BLaER1 (cell line): Measurements from ENCODE around the gene NR1H4.
"Not testable (repeated sequence)": the region's sequence is repeated elsewhere in the genome, so short reads cannot be mapped to it uniquely, and the experiment has no call there.

ENCODE experiments used
- H3K27ac ChIP-seq: shearing (Covaris generic); formaldehyde crosslinking; 2 replicates; pipeline ENCODE4 v1.8.1; 2022
- H3K27me3 ChIP-seq: shearing (Covaris generic); formaldehyde crosslinking; 2 replicates; pipeline ENCODE4 v1.8.1; 2022
- H3K36me3 ChIP-seq: shearing (Covaris generic); formaldehyde crosslinking; 2 replicates; pipeline ENCODE4 v1.8.1; 2022
- H3K4me1 ChIP-seq: shearing (Covaris generic); formaldehyde crosslinking; 2 replicates; pipeline ENCODE4 v1.8.1; 2022
- H3K4me2 ChIP-seq: shearing (Covaris generic); formaldehyde crosslinking; 2 replicates; pipeline ENCODE4 v1.8.1; 2022
- H3K4me3 ChIP-seq: shearing (Covaris generic); formaldehyde crosslinking; 2 replicates; pipeline ENCODE4 v1.8.1; 2022
- H3K9ac ChIP-seq: shearing (Covaris generic); formaldehyde crosslinking; 2 replicates; pipeline ENCODE4 v1.8.1; 2022
- H3K9me3 ChIP-seq: shearing (Covaris generic); formaldehyde crosslinking; 2 replicates; pipeline ENCODE4 v1.8.1; 2022
- H4K20me1 ChIP-seq: shearing (Covaris generic); formaldehyde crosslinking; 2 replicates; pipeline ENCODE4 v1.8.1; 2022
- Cebpa-rat ChIP-seq: shearing (Covaris generic); IDR thresholded peaks from 2 replicates; pipeline ENCODE4 v1.8.1; 2022

Gene NR1H4

GRCh38 chr12:100489251-100489820 lies 15.7 kb downstream of the NR1H4 start:
- no peak for TF ChIP-seq Cebpa-rat
- no peak overlapping the region for H3K4me2 ChIP-seq
- H3K4me1 ChIP-seq, result peaks cover 4% of the 10 kb centered on the region
- H3K9ac ChIP-seq, result no peak overlapping the region
- H3K27ac ChIP-seq, result no peak overlapping the region
- H3K4me3 ChIP-seq, result no peak overlapping the region
- H3K9me3 ChIP-seq, result no peaks in the 10 kb centered on the region
- H3K27me3 ChIP-seq, result no peaks in the 10 kb centered on the region
- no peaks in the 10 kb centered on the region for H4K20me1 ChIP-seq
- H3K36me3 ChIP-seq, result no peaks in the 10 kb centered on the region

- Histone ChIP-seq H3K27me3 (no peaks in the 10 kb centered on the region), H3K9ac (no peak overlapping the region), H3K4me2 (no peak overlapping the region), H3K9me3 (no peaks in the 10 kb centered on the region), H3K36me3 (no peaks in the 10 kb centered on the region), H3K27ac (no peak overlapping the region), H3K4me3 (no peak overlapping the region), H4K20me1 (no peaks in the 10 kb centered on the region), H3K4me1 (no peaks in the 10 kb centered on the region)
- TF ChIP-seq Cebpa-rat, result no peak
Measured at GRCh38 chr12:100490056-100490455, 16.4 kb downstream of the NR1H4 start.

GRCh38 chr12:100491104-100491503 lies 17.4 kb downstream of the NR1H4 start:
- no peak overlapping the region for H3K9ac ChIP-seq
- H3K4me2 ChIP-seq, result no peak overlapping the region
- no peak overlapping the region for H3K4me3 ChIP-seq
- no peak overlapping the region for H3K27ac ChIP-seq
- no peak for TF ChIP-seq Cebpa-rat
- no peaks in the 10 kb centered on the region for H3K4me1 ChIP-seq
- H4K20me1 ChIP-seq, result no peaks in the 10 kb centered on the region
- H3K27me3 ChIP-seq, result no peaks in the 10 kb centered on the region
- no peaks in the 10 kb centered on the region for H3K9me3 ChIP-seq
- H3K36me3 ChIP-seq, result no peaks in the 10 kb centered on the region

GRCh38 chr12:100493396-100494012 lies 19.8 kb downstream of the NR1H4 start:
- H3K36me3 ChIP-seq, result no peaks in the 10 kb centered on the region
- no peak overlapping the region for H3K4me3 ChIP-seq
- no peak overlapping the region for H3K27ac ChIP-seq

GRCh38 chr12:100494026-100494425 lies 20.4 kb downstream of the NR1H4 start:
- Histone ChIP-seq H3K36me3 (no peaks in the 10 kb centered on the region), H3K4me3 (no peak overlapping the region), H3K4me1 (no peaks in the 10 kb centered on the region), H3K9me3 (no peaks in the 10 kb centered on the region), H3K27me3 (no peaks in the 10 kb centered on the region), H4K20me1 (no peaks in the 10 kb centered on the region), H3K27ac (no peak overlapping the region), H3K4me2 (no peak overlapping the region), H3K9ac (no peak overlapping the region)
- TF ChIP-seq Cebpa-rat, result no peak

More at GRCh38 chr12:100493396-100494012, 19.8 kb downstream of the NR1H4 start:
- Histone ChIP-seq H3K27me3 (no peaks in the 10 kb centered on the region), H3K4me1 (no peaks in the 10 kb centered on the region), H3K9ac (no peak overlapping the region), H3K9me3 (no peaks in the 10 kb centered on the region), H3K4me2 (no peak overlapping the region), H4K20me1 (no peaks in the 10 kb centered on the region)
- no peak for TF ChIP-seq Cebpa-rat

GRCh38 chr12:100494538-100494937 lies 20.9 kb downstream of the NR1H4 start:
- Histone ChIP-seq H3K9ac (no peak overlapping the region), H3K4me2 (no peak overlapping the region), H3K36me3 (no peaks in the 10 kb centered on the region), H4K20me1 (no peaks in the 10 kb centered on the region), H3K27me3 (no peaks in the 10 kb centered on the region), H3K4me1 (no peaks in the 10 kb centered on the region), H3K27ac (no peak overlapping the region), H3K4me3 (no peak overlapping the region), H3K9me3 (no peaks in the 10 kb centered on the region)
- no peak for TF ChIP-seq Cebpa-rat

GRCh38 chr12:100497105-100497795 lies 23.6 kb downstream of the NR1H4 start:
- H3K27ac ChIP-seq, result no peak overlapping the region
- no peaks in the 10 kb centered on the region for H3K27me3 ChIP-seq
- H3K9me3 ChIP-seq, result no peaks in the 10 kb centered on the region
- no peaks in the 10 kb centered on the region for H3K36me3 ChIP-seq
- H3K4me2 ChIP-seq, result no peak overlapping the region
- H3K4me3 ChIP-seq, result no peak overlapping the region
- H3K9ac ChIP-seq, result no peak overlapping the region
- TF ChIP-seq Cebpa-rat, result no peak
- H4K20me1 ChIP-seq, result no peaks in the 10 kb centered on the region
- no peaks in the 10 kb centered on the region for H3K4me1 ChIP-seq

GRCh38 chr12:100498141-100498540 lies 24.5 kb downstream of the NR1H4 start:
- TF ChIP-seq Cebpa-rat, result no peak
- no peak overlapping the region for H3K4me3 ChIP-seq
- H4K20me1 ChIP-seq, result no peaks in the 10 kb centered on the region
- H3K27ac ChIP-seq, result no peak overlapping the region
- H3K27me3 ChIP-seq, result no peaks in the 10 kb centered on the region
- no peaks in the 10 kb centered on the region for H3K36me3 ChIP-seq
- H3K9ac ChIP-seq, result no peak overlapping the region
- no peaks in the 10 kb centered on the region for H3K4me1 ChIP-seq
- H3K9me3 ChIP-seq, result no peaks in the 10 kb centered on the region
- H3K4me2 ChIP-seq, result no peak overlapping the region

- H3K27me3 ChIP-seq, result no peaks in the 10 kb centered on the region
- no peak for TF ChIP-seq Cebpa-rat
- no peak overlapping the region for H3K9ac ChIP-seq
Measured at GRCh38 chr12:100499416-100499815, 25.8 kb downstream of the NR1H4 start.

GRCh38 chr12:100502718-100503117 lies 29.1 kb downstream of the NR1H4 start:
- not testable (repeated sequence) for H3K4me2 ChIP-seq, H3K9me3 ChIP-seq, H3K27ac ChIP-seq, H4K20me1 ChIP-seq, H3K36me3 ChIP-seq, H3K27me3 ChIP-seq, H3K4me3 ChIP-seq, H3K4me1 ChIP-seq, H3K9ac ChIP-seq

More at GRCh38 chr12:100499416-100499815, 25.8 kb downstream of the NR1H4 start:
- no peak overlapping the region for H3K4me2 ChIP-seq
- H3K27ac ChIP-seq, result no peak overlapping the region
- no peak overlapping the region for H3K4me3 ChIP-seq
- no peaks in the 10 kb centered on the region for H3K36me3 ChIP-seq
- no peaks in the 10 kb centered on the region for H4K20me1 ChIP-seq
- no peaks in the 10 kb centered on the region for H3K4me1 ChIP-seq
- H3K9me3 ChIP-seq, result no peaks in the 10 kb centered on the region
